Testis (tissue), 2 donors: ENCODE data around the gene SHLD1.

Experiments used
- CTCF ChIP-seq, 3 experiments: fragments of 450-650 bp in 2 of 3; fragments of 200-600 bp in 1 of 3; sonication (generic) in 1 of 3; IDR thresholded peaks; one replicate each; pipeline ENCODE4 v1.5.1; 2016 to 2019; ENCODE audit warnings: antibody characterized with exemption in 3 of 3, mild to moderate bottlenecking in 2 of 3, moderate library complexity in 1 of 3
- POLR2A ChIP-seq: fragments of 450-650 bp; IDR thresholded peaks from one replicate; pipeline ENCODE4 v1.6.1; 2017; ENCODE audit warnings: antibody characterized with exemption, mild to moderate bottlenecking, moderate library complexity

DNA sequence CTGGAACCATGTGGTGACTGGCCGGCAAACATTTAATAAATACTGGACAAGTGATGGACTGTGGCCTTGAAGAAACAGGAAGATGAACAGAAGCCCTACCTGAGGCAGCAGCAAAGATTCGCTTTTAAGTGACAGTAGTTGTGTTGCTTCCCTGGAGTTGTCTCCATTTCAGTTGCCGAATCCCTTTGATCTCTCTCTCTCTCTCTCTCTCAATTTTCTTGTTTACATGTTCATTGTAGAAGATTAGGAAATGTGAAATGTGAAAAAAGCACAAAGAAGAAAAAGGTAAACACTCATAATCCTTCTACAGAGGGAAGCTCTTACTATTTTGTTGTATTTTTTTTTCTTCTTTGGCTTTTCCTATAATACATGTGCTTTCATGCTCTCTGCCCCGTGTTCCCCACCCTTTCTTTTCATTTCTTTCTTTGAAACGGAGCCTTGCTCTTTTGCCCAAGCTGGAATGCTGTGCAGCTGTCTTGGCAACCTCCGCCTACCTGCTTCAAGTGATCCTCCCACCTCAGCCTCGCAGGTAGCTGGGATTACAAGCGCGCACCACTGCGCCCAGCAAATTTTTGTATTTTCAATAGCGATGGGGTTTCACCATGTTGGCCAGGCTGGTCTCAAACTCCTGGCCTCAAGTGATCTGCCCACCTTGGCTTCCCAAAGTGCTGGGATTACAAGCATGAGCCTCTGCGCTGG, 81.5 kb downstream of the SHLD1 start:
- TF ChIP-seq CTCF (IDR thresholded peaks at IDR 0.05) (no peak), POLR2A (no peak)
